ENCODE results near the gene EEPD1. TPM values are rescaled to one million over a fixed set of nuclear protein-coding genes. Genes with fewer than 3 reads are reported as not detected.
A peak's percentile ranks its signal among the peaks of the same experiment; 100 is the strongest.

The EEPD1 gene
- total RNA-seq, 1 donor from 2014 or later: 19.3 TPM

DNA sequence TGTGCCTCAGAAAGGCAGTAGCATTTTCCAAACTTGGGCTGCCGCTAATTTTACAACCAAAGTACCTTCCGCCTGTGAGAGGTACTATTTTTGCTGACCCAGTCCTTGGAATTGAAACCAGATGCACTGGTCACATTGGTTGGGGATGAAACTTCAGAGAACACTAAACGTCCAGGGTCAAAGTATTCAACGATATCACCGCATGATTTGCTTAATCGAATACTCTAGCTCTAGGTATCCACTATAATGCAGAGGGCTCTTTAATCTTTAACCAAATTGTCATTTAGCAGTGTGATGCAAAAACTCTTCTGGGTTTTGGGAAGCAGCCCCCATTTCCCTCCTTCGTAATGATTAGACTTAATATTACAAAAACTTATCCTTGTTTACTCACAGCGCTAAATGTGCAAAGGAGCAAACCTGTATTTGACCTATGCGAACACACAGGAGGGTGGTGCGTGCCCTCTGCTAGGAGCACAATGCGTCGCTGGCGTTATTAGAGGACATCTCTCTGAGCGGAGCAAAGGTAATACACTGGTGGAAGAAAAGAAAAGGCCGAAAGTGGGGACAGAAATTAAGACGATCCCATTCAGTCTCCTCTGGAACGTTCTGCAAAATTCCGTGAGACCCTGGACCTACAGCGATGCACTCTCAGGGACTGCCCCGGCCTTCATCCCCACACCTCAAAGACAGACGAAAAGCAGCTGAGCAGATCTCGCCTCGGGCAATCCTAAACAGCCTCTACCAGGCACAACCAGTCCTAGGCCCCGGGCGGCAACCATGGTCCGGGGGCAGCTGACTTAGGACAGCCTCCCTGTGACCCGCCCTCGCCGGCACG, 916 bp upstream of the EEPD1 start:
- intact Hi-C loops (cut with DNase I): no loop called here

DNA sequence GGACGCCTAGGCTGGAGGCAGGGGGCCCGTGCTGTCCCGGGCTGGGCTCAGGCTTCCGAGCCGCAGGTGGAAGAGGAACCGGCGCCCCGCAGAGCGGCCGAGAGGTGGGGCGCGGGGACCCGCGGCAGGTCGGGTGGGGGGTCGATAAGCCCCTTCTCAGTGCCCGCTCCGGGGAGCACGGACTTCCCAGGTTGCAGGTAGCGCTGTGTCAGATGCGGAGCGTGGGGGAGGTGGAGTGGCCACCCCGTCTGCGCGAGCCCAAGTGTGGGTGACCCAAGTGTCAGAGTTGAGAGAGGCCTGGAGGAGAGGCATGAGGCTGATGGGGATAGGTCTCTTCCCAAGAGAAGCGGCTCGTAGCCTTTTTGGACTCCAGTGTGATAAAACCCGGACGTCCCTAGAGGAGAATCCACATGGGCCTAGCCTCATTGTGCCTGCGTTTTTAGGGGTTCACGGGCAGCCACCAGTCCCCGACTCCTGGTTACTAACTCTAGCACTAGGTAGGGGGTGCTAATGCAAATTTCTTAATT, 580 bp downstream of the EEPD1 start:
- DNase-seq (ENCODE audit: low spot score) (peak; percentile 75), ATAC-seq (no peak)
- intact Hi-C loops (cut with DNase I): no loop called here

More for the DNA sequence above, 916 bp upstream of the EEPD1 start:
- DNase-seq (ENCODE audit: low spot score): no peak
- ATAC-seq: no peak

DNA sequence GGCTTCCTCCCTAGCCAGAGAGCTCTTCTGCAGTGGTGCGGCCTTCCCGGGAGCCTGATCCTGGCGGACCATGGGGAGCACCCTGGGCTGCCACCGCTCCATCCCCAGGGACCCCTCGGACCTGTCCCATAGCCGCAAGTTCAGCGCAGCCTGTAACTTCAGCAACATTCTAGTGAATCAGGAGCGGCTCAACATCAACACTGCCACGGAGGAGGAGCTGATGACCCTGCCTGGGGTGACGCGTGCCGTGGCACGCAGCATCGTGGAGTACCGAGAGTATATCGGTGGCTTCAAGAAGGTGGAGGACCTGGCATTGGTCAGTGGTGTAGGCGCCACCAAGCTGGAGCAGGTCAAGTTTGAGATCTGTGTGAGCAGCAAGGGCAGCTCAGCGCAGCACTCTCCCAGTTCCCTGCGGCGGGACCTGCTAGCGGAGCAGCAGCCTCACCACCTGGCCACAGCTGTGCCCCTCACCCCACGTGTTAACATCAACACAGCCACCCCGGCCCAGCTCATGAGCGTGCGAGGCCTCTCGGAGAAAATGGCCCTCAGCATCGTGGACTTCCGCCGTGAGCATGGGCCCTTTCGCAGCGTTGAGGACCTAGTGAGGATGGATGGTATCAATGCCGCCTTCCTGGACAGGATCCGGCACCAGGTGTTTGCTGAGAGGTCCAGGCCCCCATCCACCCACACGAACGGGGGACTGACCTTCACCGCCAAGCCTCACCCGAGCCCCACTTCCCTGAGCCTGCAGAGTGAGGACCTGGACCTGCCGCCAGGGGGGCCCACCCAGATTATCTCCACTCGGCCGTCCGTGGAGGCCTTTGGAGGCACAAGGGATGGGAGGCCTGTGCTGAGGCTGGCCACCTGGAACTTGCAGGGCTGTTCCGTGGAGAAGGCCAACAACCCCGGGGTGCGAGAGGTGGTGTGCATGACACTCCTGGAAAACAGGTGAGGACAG, 1.5 kb downstream of the EEPD1 start:
- ATAC-seq (no peak), DNase-seq (ENCODE audit: low spot score) (peak; percentile 61)
- intact Hi-C loops (cut with DNase I): no loop called here

GRCh38 chr7:36155811-36156361, 2.8 kb downstream of the EEPD1 start:
- intact Hi-C loops (cut with DNase I): no loop called here
- no peak for ATAC-seq
- peak; percentile 64 for DNase-seq (ENCODE audit: low spot score)

DNA sequence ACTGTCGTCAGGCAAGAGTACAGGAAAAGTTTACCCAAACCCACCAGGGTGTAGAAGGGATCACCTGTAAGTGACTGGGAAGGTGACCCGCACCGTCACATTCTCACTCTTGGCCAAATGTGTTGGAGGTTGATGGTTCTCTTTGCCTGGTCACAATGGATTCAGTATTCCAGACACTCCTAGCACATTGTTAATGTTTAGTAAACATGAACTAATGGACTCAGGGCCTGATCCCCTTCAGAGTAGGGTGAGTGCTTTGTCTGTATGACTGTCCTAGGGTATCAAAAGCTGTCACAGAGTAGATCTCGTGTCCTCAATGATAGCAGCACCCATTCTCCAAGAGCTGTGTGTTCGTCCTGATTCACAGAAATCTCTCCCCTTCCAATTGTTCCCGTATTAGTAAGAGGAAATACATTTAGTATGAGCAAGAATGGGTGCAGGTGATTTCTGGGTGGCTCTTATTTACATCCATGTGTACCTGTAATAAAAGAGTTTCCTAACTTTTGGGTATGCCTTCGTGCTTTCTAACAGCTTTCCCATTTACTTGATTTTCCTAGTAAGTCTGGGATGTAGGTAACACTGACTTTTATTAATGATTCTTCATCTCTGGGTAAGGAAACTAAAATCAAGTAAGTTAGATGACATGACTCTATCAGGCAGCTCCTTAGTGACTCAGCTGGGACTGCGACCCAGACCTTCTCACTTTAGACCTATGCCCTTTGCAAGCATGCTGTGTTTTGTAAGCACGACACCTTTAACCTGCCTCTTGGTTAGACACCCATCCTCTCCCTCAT, 4.7 kb downstream of the EEPD1 start:
- no peak for DNase-seq (ENCODE audit: low spot score)
- intact Hi-C loops (cut with DNase I): no loop called here
- no peak for ATAC-seq

GRCh38 chr7:36158321-36158605, 5.2 kb downstream of the EEPD1 start:
- no peak for ATAC-seq
- no peak for DNase-seq (ENCODE audit: low spot score)
- intact Hi-C loops (cut with DNase I): no loop called here

- intact Hi-C loops (cut with DNase I): no loop called here
- no peak for ATAC-seq
- no peak for DNase-seq (ENCODE audit: low spot score)
Observed at GRCh38 chr7:36159618-36160017, 6.6 kb downstream of the EEPD1 start.

DNA sequence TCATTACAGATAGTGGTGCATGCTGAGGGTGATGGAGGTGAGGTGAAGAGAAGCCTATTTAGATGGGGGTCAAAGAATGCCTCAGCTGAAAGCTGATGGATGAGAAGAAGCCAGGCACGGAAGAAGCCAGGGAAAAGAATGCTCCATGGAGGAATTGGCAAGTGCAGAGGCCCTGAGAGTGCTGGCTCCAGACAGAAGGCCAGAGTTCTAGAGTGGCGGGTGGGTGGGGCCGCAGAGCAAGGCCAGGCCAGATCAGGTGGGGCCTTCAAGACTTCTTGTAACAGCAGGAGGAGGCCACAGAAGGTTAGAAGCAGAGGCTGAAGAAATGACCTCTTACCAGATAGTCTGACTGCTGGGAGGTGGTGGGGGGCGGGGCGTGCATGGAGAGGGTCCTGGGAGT, 7.3 kb downstream of the EEPD1 start:
- intact Hi-C loops (cut with DNase I): no loop called here
- no peak for ATAC-seq
- no peak for DNase-seq (ENCODE audit: low spot score)

GRCh38 chr7:36161996-36162395, 8.9 kb downstream of the EEPD1 start:
- DNase-seq (ENCODE audit: low spot score) (no peak), ATAC-seq (no peak)
- intact Hi-C loops (cut with DNase I): no loop called here

DNA sequence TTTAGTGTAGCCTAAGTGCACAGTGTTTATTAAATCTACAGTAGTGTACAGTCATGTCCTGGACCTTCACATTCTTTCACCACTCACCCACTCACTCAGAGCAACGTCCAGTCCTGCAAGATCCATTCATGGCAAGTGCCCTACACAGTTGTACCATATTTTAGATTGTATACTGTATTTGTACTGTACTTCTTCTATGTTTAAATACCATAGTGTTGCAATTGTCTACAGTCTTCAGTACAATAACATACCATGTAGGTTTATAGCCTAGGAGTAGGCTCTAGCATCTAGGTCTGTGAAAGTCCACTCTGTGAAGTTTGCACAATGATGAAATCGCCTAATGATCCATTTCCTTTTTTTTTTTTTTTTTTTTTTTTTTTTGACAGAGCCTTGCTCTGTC, 12.0 kb downstream of the EEPD1 start:
- intact Hi-C loops (cut with DNase I): no loop called here
- ATAC-seq (no peak), DNase-seq (ENCODE audit: low spot score) (no peak)

DNA sequence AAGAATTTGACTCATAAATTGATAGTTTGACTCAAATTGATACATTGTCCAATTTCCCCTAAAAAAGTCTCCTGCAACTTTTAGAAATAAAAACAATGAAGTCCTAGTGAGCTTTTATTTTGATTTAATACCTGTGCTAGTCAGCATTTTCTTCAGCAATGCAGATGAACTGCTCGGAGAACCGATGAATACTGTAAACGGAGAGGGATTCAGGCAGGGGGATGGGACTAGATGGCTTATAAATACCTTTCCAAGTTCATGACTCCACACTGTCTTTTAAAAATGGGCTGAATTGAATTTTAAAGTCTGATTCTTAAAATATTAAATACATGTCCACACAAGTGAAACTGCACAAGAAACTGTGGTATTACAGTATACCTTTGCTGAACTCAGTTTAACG, 12.7 kb downstream of the EEPD1 start:
- intact Hi-C loops (cut with DNase I): no loop called here
- no peak for DNase-seq (ENCODE audit: low spot score)
- ATAC-seq: no peak

DNA sequence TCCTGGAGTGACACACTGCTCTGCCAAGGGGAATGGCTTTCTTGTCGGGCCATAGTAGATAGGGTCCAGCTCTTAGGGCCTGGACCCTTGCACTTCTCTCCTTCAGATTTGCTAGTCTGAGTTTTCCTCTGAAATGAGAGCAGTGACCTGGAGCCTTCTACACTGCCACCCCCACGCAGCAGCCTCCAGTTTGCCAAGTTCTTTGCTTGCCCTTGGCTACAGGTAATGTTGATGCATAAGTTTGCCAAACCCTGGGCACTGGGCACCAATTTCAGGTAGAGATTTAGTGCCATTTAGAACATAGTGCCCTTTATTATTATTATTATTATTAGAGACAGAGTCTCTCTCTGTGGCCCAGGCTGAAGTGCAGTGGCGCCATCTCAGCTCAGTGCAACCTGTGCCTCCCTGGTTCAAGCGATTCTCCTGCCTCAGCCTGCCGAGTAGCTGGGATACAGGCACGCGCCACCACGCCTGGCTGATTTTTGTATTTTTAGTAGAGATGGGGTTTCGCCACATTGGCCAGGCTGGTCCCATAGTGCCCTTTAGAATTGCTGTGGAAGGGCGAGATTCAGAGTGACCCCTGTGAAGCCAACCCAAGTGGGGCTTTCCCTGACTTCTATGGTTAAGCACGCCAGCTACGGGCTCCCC, 14.5 kb downstream of the EEPD1 start:
- intact Hi-C loops (cut with DNase I): no loop called here
- DNase-seq (ENCODE audit: low spot score) (no peak), ATAC-seq (no peak)

DNA sequence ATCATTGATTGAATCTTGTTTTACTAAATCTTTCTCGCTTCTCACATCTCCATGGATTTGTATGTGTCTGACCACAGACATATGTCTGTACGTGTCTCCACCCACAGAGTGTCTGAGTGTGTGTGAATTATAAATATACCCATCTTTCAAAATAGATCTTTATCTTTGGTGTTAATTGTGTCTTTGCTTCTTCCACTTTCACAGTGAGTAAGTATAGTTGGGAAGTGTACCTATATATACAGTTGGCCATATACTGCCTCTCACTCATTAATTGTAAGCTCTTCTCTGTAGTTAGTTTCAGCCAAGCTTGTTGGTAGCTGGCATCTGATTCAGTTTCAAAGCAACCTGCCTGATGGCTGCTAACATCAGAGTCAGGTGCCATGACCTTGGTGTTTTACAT, 18.4 kb downstream of the EEPD1 start:
- intact Hi-C loops (cut with DNase I): no loop called here
- DNase-seq (ENCODE audit: low spot score) (no peak), ATAC-seq (no peak)

GRCh38 chr7:36175886-36176285, 22.8 kb downstream of the EEPD1 start:
- intact Hi-C loops (cut with DNase I): no loop called here
- DNase-seq (ENCODE audit: low spot score) (no peak), ATAC-seq (peak; percentile 79)

DNA sequence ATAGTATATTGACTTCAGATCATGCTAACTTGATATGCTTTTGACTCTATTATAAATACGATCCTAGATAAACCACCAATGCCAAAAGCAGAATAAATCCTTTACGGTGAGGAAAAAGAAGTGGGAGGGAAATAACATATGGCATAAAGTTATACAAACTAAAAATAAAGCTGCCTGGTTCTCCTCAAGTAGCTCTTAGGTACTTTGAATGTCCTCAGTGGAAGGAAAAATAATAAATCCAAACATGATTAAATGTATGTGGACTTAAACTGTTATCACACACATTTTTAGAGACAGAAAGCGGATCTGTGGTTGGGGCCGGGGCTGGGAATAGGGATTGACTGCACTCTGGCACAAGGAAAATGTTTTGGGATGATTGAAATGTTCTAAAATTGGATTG, 23.6 kb downstream of the EEPD1 start:
- intact Hi-C loops (cut with DNase I): no loop called here
- DNase-seq (ENCODE audit: low spot score) (no peak), ATAC-seq (no peak)

DNA sequence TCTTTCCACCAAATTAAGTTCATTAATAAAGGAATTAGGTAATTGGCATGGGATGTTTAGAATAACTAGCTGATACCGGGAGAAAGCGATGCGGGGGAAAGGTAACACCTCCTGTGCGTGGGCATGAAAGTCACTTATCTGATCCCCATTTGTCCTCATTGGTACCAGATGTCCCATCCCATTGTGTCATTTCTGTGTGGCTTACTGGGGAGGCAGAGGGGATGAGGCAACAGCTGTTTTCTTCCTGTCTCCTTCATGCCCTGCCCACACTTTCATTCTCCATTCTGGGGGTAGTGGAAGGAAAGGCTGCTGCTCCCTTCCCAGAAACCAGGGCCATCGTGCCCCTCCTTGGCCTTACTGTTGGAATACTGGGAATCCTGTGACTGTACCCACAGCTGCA, 27.1 kb downstream of the EEPD1 start:
- ATAC-seq (no peak), DNase-seq (ENCODE audit: low spot score) (no peak)
- intact Hi-C loops (cut with DNase I): no loop called here

DNA sequence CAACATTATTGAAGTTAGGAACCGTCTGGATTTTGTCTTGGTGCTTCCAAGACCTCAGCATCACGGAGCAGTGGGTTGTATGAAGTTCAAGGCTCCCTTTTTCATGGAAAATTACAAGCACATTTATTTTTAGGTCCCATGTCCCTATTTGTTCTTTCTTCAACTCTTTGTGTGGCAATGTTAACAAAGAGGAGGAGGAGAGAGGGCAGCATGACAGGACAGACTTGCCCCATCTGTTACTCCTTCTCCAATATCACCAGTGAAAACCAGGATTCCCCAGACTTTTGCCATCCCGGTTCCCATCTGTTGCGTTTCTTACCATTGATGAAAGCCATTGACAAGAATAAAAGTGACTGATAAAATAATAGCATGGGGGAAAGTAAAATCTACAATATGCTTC, 28.6 kb downstream of the EEPD1 start:
- ATAC-seq (no peak), DNase-seq (ENCODE audit: low spot score) (no peak)
- intact Hi-C loops (cut with DNase I): no loop called here

- DNase-seq (ENCODE audit: low spot score) (no peak), ATAC-seq (peak; percentile 27)
- intact Hi-C loops (cut with DNase I): no loop called here
Observed at GRCh38 chr7:36182854-36183604, 30.0 kb downstream of the EEPD1 start.

Measured in sciatic nerve (tissue), 2 donors.